ENCODE measurements around the gene ACTRT2.

The ACTRT2 gene

GRCh38 chr1:3021233-3021671 is at the start of gene ACTRT2:
ACTRT2 (plus strand) TSS chr1:3021467; CDS start chr1:3021687, 220 bp downstream.
- no peak for FAIRE-seq

- no peak for FAIRE-seq
Measured at GRCh38 chr1:2971609-2972008, 49.7 kb upstream of the ACTRT2 start.

DNA sequence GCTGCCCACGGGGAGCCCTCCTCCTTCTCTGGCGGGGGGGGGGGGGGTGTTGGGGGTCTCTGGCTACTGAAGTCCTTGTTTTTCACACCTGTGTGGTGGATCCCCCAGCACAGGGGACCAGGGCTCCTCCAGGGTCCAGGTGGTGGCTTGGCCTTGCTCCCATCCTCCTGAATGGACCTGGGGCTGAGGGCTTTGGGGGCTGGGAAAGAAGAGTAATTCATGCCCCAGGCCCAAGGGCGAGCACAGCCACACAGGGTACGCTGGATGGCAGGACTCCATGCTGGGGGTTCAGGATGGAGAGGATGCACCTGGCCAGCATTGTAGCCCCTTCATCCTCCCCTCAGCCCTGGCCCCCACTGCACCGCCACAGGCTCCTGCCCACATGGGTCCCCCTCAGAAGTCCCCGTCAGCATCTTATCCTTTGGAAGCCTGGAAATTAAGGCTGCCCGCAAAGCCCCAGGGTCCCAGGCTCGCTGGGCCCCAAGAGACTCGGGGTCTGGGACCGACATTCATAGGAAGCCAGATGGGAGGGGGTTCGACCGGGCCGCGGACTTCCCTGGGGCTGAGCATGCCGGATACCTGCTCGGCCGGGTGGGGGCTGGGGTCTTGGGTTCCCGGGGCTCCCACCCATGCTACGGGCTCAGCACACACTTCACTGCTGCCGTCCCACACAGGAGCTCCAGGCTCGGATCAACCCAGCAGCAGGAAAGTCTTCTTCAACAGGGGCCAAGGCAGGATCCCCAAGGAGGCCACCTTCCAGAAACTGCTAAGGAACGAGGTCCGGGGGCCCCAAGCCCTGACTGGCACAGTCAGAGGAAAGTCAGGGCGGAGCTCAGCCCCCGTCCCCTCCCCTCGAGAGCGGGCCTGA is 49.0 kb upstream of the ACTRT2 start:
- FAIRE-seq = no peak

- FAIRE-seq = no peak
Measured at GRCh38 chr1:2972879-2973575, 48.2 kb upstream of the ACTRT2 start.

GRCh38 chr1:2973601-2974593 is 47.4 kb upstream of the ACTRT2 start:
- no peak for FAIRE-seq

GRCh38 chr1:2974701-2975301 is 46.5 kb upstream of the ACTRT2 start:
- no peak for FAIRE-seq

- no peak for FAIRE-seq
Measured at GRCh38 chr1:2975466-2976179, 45.6 kb upstream of the ACTRT2 start.

GRCh38 chr1:2976180-2976562 is 45.1 kb upstream of the ACTRT2 start:
- FAIRE-seq = no peak

- no peak for FAIRE-seq
Measured at GRCh38 chr1:2977886-2978611, 43.2 kb upstream of the ACTRT2 start.

- no peak for FAIRE-seq
Measured at GRCh38 chr1:2978691-2979190, 42.5 kb upstream of the ACTRT2 start.

DNA sequence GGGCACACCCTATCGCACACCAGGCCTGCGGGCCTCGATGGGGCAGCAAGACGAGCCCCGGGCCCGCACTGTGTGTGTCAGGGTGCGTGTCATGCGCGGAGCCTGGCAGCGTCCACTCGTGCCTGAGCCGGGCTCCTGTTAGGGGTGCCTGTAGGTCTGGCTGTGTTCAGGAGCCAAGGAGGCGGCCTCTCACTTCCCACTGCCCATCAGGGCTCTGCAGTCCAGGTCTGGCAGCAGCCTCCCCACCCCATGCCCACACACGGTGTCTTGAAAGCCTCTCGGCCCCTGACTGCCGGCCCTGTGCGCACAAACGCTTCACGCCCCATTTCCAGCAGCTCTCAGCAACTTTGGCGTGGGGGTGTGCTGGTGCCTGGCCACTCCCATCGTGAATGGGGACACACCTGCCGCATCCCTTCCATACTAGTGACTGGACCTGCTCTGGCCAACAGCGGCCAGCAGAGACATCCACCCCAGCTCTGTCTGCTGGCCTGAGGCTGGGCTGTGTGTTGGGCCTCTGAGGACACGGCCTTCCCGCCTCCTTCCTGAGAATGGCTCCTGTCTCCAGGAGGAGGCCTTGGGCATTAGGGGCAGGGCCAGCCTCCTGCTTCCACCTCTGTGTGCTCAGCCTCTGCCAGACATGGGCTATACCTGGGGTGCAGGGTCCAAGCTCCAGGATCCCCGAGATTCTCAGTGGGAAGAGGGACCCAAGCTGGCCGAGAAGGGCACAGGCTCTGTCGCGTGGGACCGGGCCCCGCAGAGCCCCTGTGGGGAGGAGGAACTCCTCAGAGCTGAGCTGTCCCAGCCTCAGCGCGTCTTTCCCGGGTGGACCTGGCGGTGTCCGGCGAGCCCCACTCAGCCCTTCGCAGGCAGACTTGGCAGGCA is 41.8 kb upstream of the ACTRT2 start:
- FAIRE-seq = no peak

- no peak for FAIRE-seq
Measured at GRCh38 chr1:2980073-2980791, 41.0 kb upstream of the ACTRT2 start.

DNA sequence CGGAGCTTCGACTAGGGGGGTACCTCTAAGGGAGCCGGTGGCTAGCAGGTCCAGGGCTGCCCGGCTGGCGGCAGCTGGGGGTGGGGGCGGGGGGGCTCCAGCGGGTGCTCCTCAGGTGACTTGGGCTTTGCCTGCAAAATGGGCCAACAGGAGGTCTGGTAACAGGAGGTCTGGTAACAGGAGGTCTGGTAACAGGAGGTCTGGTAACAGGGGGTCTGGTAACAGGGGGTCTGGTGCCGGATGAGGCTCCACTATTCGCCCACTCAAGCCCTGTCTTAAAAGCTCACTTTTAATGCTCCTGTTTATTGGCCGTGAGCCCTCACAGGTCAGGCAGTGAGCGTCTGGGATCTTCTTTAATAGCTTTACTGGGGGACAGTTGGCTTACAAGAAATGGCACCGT is 40.4 kb upstream of the ACTRT2 start:
- no peak for FAIRE-seq

- FAIRE-seq = no peak
Measured at GRCh38 chr1:2981388-2981787, 39.9 kb upstream of the ACTRT2 start.

- no peak for FAIRE-seq
Measured at GRCh38 chr1:2981981-2982614, 39.2 kb upstream of the ACTRT2 start.

GRCh38 chr1:2982615-2983318 is 38.5 kb upstream of the ACTRT2 start:
- no peak for FAIRE-seq

GRCh38 chr1:2983319-2983705 is 38.0 kb upstream of the ACTRT2 start:
- no peak for FAIRE-seq

Measured in islet of Langerhans (tissue), 1 donor.